ENCODE measurements around the gene TRAF3IP1.
"Not testable (repeated sequence)": the region's sequence is repeated elsewhere in the genome, so short reads cannot be mapped to it uniquely, and the experiment has no call there.

Gene TRAF3IP1

DNA sequence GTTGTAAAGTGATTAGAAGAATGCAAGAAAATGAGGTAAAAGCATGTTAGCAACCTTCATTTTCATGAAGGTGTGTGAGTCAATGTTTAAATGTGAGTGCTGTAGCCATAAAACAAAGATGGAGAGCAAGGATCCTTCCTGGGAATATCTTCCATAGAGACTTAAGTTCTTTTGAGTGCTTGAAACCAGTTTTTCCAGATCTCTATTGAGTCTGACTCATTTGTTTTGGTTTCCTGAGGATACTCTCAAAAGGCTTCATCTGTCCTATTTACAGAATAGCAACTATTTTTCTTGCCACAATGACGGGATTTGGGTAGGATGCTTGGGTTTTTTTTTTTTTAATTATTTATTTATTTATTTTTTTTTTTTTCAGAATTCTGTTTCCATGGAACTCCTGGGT lies 60.5 kb downstream of the TRAF3IP1 start:
- DNase-seq (ENCODE audit: low spot score), result no peak

DNA sequence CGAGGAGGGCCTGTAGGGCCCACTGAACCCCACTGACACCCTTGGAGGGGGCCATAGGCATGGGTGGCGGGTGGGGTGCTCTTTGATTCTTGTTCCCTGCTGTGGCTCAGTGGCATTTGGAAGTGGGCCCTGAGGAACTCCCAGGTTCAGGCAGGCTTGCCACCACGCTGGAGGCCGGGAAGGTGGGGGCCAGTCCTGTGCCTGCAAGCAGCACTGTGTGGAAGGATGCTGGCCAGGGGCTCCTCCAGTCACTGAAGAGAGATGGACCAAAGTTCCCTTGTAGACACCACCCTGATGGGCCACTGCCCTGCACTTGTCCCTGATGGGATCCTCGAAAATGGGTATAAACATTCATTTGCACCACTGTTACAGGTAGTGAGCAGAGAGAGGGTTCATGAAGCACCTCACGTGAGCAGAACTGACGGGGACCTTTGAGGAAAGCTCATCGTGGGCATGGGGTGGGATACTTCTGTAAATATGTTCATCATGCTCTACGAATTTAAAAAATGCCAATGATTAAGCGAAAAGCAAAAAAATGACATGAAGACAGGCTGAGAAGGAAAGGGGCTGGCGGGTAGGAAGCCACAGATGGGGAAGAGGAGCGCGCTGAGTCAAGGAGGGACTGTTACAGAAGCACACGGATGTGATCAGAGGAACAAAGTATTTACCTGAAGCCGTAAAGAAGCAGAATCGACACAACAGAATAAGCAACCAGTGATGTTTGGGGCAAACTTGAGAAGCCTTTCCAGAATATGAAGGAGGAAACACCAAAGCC lies 61.2 kb downstream of the TRAF3IP1 start:
- DNase-seq (ENCODE audit: low spot score), result no peak

DNA sequence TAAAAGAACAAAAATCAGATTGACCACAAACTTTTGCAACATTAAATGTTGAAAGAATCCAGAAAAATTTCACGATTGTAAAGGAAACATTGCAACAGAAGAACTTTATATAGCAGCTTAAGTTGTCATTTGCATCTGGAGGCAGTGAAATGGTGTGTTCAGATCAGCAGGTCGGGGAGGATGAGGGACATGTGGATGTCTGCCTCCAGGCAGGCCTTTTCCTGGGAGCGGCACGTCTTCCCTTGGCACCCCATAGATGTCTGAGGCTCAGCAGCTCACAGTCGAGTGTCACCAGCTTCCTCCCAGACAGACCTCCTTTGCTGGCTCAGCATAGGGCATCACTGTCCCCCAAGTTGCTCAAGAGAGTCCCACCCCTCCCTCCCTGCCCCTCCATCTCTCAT lies 62.1 kb downstream of the TRAF3IP1 start:
- DNase-seq (ENCODE audit: low spot score), result no peak

DNA sequence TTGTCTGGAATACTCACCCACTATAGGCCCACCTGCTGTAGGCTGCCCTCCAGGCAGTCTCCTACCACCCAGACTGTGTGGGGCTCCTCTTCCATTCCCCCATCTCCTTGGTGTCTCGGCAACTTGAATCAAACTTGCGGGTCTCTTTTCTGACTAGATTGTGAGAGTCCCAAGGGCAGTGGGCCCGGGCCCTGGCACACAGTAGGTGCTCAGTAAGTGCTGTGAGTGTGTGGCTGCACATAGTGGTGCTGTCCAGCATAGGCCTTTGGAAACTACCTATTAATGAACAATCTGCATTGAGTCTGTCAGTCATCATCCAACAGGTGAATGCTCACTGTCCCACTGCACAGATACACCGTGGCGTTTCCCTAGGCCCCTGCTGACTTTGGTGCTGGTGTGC lies 62.8 kb downstream of the TRAF3IP1 start:
- DNase-seq (ENCODE audit: low spot score), result no peak

DNA sequence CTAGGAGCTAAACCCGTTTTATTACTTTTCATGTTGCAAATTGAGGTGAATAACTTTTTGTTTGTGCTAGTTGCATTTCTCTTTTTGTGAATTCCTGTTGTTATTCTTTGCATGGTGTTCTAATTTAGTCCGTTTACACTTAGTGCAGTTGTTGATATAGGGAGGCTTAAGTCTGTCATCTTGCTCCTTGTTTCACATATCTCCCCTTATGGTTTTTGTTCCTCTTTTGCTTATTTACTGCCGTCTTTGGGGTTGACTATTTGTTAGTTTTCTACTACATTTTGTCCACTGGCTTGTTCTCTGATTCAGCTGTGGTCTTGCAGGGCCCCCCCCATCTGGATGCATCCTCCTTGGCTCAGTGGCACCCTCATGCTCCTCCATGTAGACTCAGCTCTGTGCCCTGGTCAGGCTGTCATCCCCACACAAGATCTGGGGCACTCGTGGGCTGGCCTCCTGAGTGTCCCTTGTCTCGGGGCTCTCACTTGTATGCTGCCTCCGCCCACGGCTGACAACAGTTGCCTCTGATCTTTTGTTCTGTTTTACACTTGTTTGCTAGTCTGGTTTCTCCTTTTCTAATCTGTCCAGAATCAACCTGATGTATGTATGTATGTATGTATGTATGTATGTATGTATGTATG lies 63.5 kb downstream of the TRAF3IP1 start:
- DNase-seq (ENCODE audit: low spot score), result no peak

DNA sequence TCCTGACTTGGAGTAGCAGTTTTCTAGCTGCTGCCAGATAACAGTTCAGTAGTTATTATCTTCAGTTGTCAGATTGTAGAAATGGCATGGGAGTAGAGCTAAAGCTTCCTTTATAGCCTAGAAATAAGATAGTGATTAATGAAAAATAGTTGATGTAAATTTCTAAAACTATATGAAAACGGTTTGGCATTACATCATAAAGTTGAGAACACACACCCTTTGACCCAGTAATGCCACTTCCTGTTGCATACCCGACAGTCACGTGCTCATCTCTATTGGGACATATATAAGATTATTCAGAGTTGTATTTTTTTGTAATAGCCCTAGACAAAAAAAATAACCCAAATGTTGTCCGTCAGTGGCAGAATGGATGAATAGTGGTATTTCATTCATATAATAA lies 67.0 kb downstream of the TRAF3IP1 start:
- no peak for DNase-seq (ENCODE audit: low spot score)

DNA sequence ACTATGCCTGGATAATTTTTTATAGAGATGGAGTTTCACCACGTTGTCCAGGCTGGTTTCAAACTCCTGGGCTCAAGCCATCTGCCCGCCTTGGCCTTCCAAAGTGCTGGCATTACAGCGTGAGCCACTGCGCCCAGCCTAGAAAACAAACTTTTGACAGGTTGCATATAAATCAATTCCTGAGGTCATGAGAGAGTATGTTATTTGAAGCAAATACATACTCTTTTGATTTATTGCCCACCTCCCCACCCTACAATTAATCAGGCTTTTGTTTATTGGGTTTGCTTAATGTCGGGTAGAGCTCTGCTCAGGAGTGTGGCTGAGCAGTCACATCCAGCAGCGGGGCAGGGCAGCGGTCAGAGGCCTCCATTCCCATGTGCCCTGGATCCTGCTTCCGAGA lies 68.5 kb downstream of the TRAF3IP1 start:
- no peak for DNase-seq (ENCODE audit: low spot score)

DNA sequence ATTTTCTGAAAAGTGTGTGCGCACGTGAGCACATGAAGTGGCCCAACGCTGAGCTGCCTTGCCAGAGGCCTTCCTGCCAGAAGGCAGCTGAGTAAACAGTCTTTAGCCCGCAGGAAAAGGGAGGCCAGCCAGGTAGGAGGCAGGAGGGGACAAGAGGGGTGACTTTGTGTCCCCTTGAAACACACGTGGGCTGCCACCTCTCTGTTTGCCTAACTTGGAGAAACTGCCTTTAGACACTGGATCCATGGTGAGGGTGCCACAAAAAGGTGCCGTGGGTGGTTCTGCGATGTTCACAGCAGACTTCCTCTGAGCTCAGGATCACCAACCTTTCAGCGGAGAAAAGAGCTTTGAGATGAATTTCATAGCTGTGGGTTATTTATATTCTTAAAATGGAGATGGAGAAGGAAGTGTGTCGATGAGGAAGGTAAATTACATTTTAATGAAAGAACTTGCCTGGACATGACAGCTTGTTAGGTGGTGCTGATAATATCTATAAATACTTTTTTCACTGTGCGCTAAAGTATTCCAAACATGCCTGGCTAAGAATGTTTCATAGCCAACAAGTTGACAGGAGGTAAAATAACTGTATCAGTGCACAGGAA lies 69.8 kb downstream of the TRAF3IP1 start:
- no peak for DNase-seq (ENCODE audit: low spot score)

DNA sequence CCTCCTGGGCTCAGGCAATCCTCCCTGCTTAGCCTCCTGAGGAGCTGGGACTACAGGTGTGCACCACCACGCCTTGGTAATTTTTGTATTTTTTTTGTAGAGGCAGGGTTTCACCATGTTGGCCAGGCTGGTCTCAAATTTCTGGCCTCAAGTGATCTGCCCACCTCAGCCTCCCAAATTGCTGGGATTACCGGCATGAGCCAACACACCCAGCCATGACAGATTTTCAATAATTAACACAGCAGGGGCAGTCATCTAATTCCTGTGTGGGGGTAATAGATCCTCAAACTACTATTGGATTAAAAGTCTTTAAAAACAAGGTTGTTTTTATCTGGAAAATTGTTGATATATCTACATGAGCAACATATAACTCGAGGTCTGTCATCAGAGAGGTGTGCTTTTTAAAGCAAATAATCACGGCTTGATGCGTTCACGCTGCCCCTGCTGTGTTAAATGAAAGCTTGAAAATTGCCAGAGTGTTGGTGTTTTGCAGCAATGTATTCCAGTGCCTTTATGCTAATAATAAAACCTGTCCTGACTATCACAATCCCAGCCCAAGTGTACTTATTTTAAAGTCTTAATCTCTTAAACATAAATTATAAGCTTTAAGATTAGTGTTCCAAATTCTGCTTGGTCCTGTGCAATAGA lies 70.8 kb downstream of the TRAF3IP1 start:
- no peak for DNase-seq (ENCODE audit: low spot score)

DNA sequence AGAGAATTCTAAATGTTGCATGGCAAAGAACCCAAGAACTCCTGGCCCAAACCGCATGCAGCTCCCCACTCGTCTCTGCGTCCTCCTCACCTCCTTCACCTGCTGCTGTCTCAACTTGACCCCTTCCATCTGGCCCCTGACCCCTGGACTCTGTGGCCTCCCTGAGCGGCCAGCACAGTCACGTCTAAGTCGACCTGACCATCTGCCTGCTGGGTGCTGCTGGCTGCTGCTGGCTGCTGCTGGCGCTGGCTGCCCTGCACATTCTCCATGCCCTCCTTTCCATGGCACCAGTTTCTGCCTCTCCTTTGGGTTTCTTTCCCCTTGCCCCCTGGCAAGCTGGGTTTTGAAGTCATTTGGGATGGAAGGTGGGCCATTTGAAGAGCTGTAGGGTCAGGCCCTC lies 76.3 kb downstream of the TRAF3IP1 start:
- DNase-seq (ENCODE audit: low spot score), result no peak

DNA sequence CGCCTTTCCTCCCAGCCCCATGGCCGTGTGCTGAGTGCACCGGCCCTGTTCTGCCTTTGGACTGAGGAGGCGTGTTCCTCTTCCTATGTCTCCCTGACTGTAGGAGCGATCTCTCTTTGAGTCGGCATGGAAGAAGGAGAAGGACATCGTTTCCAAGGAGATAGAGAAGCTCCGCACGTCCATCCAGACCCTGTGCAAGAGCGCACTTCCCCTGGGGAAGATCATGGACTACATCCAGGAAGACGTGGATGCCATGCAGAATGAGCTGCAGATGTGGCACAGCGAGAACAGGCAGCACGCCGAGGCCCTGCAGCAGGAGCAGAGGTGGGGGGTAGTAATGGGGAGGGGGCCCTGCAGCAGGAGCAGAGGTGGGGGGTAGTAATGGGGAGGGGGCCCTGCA lies 77.0 kb downstream of the TRAF3IP1 start:
- no peak for DNase-seq (ENCODE audit: low spot score)

DNA sequence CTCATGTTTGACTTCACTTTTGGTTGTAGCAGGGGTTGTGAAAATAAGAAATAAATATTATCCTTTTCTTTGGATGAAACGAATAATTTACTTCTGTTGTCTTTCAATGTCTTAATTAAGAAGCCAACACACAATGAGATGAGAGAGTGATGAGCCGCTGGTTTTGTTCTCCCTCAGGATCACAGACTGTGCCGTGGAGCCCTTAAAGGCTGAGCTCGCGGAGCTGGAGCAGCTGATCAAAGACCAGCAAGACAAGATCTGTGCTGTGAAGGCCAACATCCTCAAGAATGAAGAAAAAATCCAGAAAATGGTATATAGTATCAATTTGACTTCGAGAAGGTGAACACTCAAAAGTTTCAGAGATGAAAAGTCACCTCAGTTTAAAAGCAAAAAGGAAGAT lies 78.3 kb downstream of the TRAF3IP1 start:
- no peak for DNase-seq (ENCODE audit: low spot score)

DNA sequence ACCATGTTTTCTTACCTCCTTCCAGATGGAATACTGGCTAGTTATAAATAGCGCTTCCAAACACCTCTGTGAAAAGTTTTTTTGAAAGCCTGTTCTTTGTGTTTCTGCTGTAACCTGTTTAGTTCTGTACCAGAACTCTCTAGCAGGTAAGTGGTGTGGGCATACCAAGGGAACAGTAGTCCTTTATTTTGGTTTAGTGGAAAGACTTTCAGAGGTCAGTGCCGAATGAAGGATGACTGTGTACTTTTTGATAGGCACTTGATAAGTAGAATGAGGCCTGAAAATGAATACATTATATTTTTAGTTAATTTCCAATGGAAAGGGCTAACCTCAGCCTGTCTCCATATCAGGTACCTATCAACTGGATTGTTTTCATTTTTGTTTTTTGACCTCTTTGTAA lies 78.8 kb downstream of the TRAF3IP1 start:
- DNase-seq (ENCODE audit: low spot score), result no peak

DNA sequence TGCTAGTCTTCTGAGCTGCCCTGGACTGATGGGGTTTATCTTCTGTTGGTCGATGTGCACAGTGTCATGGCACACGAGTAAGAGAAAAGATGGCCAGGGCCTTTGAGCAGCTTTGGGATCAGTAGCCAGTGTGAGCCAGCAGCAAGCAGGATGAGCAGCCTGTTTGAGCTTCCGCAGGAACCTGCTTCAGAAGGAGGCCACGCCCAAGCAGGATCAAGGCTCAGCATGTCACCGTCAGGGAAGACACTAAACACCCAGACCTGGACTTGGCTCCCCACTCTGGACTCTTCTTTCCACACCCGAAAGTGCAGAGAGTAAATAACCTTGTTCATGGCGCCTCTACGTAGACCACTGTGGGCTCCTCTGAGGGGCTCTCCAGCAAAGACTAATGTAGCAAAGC lies 81.2 kb downstream of the TRAF3IP1 start:
- DNase-seq (ENCODE audit: low spot score), result no peak

DNA sequence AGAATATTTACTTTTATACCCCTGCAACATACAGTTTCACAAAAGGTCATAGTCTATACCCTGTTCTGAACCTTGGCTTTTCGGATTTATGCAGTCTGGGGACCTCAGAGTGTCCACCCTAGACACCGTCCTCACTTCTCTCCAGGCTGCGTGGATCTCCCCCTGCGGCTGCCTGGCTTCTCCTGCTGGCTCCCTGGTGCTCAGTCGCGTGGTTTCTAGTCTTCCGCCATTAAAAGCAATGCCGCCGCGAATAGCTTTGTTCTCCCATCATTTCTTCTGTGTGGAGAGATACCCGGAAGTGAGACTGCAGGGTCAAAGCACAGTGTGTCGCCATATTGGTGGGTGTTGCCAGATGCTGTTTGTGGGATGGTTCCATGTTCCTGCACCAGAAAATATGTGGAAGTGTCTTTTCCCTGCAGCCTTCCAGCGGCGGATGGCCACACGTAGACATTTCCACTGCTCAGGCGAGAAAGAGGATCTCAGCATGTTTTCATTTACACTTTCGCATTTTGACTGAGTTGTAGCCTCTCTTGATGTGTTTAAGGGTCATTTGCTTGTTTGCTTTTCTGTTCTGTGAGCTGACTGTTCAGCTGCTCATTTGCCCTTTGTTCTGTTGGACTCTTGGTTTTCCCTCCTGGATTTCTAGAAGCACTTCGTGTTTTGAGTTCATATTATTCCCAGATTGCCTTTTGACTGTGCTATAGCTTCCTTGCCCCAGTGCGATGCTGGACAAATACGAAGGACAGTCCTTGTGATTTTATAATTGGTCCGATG lies 83.5 kb downstream of the TRAF3IP1 start:
- no peak for DNase-seq (ENCODE audit: low spot score)

DNA sequence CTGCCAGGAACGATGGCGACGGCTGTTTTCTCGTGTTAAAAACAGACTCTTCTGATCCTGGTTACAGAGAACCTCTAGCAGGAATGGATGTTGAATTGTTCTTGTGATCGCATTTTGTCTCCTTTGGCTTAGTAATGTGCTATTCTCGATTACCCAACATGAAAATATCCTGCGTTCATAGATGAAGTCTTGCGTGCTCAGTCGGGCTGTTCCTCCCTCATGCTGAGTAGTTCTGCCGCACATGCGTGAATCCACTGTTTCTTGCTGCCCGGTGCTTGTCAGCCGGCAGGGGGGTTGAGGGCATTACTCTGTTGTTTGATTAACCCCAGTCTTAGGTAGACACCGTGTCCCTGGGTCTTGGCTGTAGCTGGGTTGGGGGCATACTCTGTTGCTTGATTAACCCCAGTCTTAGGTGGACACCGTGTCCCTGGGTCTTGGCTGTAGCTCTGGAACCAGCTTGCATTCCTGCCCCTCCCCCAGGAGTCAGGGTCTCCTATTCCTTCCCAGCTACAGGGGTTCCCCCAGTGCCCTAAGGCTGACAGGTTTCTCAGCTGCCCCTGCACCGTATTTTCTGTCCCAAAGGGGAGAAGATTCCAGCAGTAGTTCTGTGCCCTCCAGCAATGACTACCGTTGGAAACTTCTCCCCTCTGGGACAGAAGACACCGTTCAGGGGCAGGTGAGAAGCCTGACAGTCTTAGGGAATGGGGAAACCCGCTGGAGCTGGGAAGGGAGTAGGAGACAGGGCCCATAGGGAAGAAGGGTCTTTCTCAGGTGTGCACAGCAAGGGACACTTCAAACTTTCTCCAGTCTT lies 84.3 kb downstream of the TRAF3IP1 start:
- no peak for DNase-seq (ENCODE audit: low spot score)

DNA sequence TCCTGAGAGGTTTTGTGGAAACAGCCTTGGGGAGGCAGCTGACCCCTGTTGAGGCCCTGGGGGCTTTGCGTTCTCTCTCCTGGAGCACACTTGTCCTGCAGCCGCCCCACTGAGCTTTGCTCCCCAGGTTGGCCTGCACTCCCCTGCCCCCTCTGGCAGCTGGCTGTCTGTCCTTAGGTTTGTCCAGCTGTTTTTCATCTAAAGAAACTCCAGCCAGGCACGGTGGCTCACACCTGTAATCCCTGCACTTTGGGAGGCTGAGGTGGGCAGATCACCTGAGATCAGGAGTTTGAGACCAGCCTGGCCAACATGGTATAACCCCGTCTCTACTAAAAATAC lies 84.9 kb downstream of the TRAF3IP1 start:
- not testable (repeated sequence) for DNase-seq (ENCODE audit: low spot score)

DNA sequence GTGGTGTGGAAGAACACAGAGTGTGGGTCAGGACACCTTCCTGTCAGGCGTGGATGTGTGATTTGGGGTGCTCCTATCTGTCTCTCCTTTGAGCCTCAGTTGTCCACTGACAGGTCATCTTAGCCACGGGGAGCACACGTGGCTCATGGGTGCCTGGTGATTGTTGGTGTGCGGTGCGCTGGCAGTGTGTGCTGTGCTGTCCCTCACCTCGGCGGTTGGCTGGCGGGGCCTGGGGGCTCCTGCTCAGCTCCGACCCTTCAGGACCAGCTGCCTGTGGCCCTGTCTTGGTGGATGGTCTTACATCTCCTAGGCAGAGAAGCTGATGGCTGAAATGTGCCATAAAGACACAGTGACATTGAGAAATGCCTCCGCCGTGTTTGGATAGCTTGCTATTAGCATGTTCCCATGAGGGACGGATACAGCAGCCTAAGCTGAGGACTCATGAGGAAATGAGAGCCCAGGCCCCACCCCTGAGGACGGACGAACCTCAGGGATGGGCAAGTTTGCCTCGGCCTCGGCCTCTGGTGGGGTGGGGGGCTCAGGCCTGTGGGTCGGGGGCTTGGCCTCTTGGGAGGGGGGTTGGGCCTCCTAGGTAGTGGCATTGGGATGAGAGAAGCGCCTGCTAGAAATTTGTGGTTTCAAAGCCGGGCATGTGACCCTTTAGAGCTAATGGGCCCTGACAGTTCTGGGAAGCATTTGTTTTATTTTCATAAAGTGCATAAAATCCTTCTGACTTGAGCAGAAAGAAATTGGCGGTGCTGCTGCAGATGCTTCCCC lies 86.1 kb downstream of the TRAF3IP1 start:
- no peak for DNase-seq (ENCODE audit: low spot score)

DNA sequence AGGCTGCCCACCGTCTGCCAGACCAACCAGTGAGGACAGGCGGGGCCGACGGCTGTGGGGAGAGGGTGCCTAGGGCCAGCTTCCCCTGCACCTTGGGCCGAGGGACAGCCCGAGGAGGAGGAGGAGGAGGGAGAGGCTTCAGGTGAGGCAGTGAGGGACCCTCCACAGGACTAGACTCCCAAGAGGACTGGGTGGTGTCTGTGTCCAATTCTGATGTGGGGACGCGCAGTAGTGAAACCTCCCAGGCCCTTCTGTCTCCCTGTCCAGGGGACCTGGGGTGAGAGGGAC lies 86.6 kb downstream of the TRAF3IP1 start:
- DNase-seq (ENCODE audit: low spot score), result no peak

DNA sequence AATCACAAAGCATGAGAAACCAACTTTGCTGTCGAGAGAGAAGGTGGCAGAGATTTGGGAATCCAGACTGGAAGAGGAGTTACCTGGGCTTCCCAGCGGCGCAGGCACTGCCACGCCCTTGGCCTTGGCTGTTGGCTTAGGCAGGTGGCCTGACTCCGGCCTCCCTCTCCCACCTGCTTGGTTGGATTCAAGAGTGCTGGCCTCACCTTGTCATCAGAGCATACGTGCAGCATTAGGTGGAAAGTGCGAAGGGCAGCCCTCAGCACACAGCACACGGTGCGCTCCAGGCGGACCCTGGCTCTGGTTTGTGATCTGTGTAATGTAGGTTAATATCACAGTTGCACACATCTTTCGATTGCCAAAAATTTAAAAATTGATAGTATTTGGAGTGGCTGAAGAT lies 87.2 kb downstream of the TRAF3IP1 start:
- DNase-seq (ENCODE audit: low spot score), result no peak

All from HuH-7 (cell line).